MV-4-11 (cell line): Measurements from ENCODE around the gene TSPAN9.

Source experiments
- DNase-seq: peaks from one replicate; lab custom pipeline; 2025; lab: John Stamatoyannopoulos, UW

TSPAN9 gene

DNA sequence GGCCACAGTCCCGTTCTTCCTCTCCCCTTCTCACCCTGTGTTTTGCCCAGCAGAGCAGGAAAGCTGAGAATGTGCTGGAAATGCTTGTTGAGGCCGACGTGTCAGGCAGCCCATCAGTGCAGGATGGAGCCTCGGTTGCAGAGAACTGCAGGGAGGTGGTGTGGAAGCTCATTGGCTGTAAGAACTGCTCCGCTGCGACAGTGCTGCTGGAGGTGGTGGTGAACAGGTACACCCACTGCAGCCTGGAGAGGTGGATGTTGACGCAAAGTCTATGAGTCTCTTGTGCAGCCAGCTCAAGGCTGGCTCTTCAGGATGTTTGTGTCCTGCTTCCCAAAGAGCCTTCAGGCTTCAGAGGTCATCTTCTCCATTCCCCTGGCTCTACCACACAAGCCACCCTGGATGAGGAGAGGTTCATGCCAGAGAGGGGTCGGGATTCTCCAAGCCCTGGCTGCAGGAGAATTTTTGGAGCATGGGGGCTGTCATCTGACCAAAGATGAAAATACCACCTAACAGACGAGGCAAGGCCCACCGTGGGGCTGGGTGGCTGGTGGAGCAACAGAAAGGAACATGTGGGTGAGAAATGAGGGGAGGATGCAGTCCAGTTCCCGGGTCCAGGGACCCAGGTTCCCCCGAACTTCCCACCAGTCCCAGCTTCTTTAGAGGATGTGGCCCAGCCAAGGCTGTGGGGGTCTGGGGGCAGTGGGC, 239.7 kb downstream of the TSPAN9 start:
- DNase-seq = no peak

DNA sequence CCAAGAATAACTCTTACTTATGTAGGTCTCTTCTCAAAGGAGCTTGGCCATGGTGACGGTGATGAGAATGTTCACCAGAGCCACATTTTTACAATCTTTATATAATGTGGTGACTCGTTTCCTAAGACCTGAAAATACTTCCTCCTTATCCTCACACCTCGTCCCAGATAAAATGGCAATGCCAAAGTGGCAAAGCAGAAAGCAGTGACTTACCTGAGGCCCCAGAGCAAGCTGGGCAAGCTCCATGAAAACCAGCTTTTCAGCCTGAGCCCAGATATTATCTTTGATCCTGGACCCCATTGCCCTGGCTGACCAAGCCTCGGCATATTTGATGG, 240.3 kb downstream of the TSPAN9 start:
- no peak for DNase-seq

DNA sequence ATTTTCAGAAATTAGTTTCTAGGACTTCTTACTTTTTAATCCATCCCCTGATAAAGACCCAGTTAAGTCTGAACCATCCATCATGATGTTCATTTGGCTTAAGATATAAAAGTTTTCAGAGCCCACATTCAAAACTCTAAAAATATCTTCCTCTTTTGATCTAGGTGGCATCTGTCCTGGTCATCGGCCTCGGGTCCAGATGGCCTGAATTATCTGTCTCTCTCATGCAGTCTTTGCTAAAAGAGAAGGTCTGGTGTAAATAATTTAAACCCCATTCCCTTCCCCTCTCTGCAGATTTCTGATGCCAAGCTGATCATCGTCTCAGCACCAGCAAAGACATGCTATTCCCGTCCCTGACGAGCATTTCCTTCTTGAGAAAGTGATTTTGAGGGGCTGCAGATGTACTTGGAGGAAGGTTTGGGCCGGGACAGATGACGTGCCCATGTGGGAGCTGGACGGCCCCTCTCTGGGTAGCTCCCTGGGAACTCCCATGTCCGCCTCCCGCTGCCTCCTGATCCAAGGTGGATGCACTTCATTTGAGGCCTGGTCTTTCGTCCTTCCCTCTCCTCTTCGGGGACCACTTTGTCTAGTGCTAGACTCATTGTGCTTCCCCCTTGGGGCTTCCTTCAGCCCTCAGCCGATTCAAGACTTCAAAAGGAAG, 240.8 kb downstream of the TSPAN9 start:
- no peak for DNase-seq

DNA sequence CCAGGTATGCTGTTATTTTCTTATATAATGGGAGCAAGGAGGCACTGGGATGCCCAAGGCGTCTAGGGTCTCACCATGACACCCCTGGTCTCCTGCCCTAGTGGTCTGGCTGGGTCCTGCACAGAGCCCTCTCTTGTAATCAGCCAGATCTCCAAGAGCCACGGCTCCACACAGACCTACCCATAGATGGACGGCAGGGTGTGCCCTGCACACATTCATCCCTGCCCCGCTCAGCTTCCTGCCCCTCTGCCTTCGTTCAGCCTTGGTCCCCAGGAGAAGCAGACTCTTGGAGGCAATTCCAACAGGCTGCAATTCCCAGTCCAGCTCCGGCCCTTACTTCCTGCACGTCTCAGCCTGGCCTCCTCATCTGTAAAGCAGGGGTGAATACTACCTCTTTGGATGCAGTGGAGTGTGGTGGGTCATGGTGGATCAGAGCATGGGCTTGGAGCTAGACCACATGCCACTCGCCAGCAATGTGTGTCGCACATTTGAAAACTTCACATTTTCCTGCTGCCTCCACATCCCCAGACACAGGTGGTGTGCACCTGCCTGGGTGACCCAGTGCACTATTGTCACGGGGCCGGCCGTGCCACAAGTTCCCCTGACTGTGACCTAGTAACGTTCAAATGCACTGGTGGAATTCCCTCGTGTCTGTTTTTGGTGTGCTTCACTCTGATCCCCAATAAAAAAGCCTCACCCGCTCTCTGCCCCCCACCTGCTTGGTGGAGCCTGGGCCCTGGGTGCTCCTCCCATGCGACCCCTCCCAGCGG, 242.7 kb downstream of the TSPAN9 start:
- no peak for DNase-seq

- no peak for DNase-seq
Measured at GRCh38 chr12:3320881-3321509, 243.8 kb downstream of the TSPAN9 start.

- DNase-seq = no peak
Measured at GRCh38 chr12:3321881-3322280, 244.7 kb downstream of the TSPAN9 start.

- no peak for DNase-seq
Measured at GRCh38 chr12:3323002-3323685, 246.0 kb downstream of the TSPAN9 start.

DNA sequence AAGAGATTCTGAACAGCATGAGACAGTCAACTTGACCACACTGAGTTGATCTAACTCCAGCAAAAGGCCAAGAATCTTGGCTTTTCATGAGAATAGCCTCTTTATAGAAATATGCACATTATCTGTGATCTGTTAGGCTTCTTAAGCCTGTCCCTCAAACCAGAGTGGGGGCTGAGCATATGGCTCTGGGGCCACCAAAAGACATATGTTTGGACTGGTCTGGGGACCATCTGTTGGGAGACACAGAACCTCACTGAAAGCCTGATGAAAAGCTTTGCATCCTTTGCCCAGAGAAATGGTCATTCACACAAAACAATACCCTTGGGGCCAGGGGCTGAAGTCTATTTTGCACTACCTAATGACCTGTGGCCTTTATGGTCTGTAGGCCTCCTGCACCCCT, 248.6 kb downstream of the TSPAN9 start:
- DNase-seq = no peak

DNA sequence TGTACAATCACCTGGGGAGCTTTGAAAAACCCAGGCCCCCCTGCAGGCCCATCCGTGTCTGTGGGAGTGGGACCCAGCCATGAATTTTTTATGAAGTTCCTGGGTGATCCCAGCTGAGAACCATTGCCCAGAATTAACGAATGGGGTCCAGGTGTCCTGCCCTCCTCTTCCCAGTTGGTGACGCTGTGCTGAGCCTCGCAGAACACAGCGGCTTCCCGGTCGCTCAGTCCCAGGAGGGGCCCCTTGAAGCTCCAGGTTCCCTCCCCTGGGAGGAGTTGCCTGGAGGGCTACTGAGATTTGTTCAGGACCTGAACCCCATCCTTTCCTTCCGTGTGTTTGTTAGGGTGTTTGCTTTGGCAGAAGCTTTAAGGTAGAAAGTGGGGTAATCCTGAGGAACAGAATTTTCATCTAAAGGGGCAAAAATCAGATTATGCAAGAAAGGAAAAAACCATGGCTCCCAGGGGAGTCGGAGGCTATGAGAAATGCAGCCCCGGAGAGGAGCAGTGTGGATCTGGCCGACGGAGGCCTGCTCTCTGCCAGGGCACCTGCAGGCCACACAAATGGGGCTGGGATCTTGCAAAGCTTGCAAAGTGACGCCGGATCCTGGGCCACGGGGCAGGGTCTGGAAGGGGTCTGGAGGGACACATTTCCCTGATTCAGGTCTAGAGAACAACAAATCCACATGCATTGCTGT, 249.1 kb downstream of the TSPAN9 start:
- no peak for DNase-seq

DNA sequence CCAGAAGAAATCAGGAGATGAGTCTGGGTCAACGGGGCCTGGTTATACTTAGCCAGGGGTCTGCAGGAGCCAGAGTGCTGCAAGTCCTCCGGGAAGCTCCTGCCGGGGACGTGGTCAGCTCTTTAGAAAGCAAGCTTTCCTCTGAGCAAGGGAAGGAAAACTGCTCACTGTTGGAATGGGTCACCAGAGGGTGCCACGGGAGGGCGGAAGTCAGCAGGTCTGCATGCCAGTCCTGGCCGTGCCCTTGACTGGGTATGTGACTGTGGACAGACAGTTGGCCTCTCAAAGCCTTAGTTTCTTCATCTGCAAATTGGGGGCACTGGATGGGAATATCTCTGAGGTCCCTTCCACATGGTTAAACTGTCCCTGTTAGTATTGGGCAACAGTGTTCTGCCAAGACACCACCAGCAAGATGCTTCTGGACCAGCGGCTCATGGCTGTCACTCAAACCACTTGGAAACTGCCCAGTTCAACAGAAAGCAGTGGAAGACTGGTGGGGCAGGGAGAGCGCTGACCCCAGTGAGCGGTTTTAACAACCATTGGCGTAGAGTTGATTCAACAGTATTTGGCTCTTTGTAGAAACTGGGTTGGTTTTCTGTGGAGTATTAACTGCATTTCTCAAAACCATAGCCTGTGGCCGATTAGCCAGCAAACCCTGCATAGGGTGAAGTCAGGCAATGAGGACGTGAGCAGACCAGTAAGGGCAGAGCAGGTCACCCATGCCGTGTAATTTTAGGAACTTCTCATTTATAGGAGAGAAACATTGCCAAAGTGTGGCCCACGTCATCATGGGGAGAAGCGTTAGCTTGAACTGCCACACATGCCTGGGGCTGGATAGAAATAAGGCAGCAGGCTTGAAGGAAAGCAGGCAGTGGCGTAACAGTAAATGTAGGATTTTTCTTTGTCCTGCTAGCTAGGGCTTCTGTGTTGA, 249.9 kb downstream of the TSPAN9 start:
- peak; percentile 24 for DNase-seq

DNA sequence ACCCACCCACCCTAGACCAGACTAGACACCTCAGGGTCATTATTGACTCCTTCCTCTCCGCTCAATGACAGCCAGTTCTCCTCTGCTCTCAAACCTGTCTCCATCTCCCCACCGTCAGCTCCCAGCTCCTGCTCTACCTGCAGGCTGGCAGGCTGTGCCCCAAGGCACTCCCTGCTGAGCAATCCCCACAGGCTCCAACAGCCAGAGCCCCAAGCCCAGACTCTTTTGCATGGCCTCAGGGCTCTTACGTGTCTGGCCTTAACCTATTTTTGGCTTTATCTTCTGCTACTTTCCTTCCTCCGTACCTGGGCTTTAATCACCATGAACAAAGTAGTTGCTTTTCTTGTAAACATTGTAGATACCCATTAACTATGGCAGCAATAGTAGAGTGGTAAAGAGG, 250.9 kb downstream of the TSPAN9 start:
- DNase-seq = no peak

- DNase-seq = no peak
Measured at GRCh38 chr12:3328571-3328970, 251.4 kb downstream of the TSPAN9 start.

GRCh38 chr12:3329361-3329760, 252.2 kb downstream of the TSPAN9 start:
- DNase-seq = no peak

- DNase-seq = no peak
Measured at GRCh38 chr12:3330976-3331510, 253.9 kb downstream of the TSPAN9 start.

GRCh38 chr12:3332188-3332587, 255.0 kb downstream of the TSPAN9 start:
- DNase-seq = no peak

DNA sequence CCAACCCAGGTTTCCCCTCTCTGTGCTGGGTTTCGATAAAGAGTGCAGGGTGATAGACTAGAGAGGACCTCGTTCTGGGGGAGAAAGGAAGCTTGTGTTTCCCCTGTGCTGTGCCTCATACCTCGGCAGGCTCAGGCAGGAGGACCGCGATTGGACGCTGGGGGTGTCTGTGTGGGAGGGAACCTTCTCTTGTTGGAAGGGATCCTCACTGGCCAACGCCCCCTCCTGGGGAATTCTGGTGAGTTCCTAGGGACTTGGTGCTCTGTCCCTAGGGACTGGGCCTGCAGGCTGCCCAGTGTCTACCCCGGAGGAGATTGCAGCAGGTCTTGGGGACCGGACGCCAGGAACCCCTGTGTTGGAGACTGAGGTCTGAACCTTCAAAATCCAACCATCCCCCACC, 256.4 kb downstream of the TSPAN9 start:
- no peak for DNase-seq

DNA sequence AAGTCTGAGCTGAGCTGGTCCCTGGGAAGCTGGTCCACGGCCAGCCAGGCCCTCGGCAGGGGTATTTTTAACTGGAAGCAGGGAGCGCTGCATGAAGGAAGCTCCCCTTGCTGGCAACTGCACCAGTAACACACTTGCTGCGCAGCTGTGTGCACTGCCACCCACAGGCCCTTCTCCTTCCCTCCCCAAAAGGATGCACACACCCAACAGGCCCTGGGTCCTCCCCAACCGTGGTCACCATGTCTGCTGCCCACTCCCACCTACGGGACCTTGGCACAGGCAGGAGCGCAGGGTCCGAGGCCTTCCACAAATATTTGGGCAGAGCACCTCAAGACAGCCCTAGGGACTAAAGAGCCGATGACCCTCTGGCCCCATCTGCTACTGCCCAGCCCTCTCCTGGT, 256.8 kb downstream of the TSPAN9 start:
- DNase-seq = no peak

DNA sequence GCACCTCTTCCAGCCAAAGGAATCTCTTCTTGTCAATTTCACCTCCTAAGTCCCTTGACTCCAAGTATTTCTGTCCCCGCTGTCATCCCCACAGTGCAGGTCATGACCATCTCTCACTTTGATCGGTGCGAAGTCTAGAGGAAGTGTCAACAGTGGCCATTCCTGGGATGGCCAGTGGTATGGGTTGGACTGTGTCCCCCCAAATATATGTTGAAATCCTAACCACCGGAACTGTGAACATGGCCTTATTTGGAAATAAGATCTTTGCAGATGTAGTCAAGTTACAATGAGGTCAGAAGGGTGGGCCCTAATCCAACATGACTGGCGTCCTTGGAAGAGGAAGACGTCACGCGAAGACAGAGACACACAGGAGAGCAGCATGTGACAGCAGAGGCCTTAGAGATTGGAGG, 257.9 kb downstream of the TSPAN9 start:
- DNase-seq = peak; percentile 2
